Caco-2 (cell line): ENCODE measurements around the gene RIC3. TPM values are rescaled to one million over a fixed set of nuclear protein-coding genes. Genes with fewer than 3 reads are reported as not detected.

Source experiments
- BruUV-seq: library from RNA; stranded (reverse); fragments of 400-500 nt; replicated peaks from 2 replicates; lab custom pipeline; 2021; lab: Mats Ljungman, UMichigan
- CTCF ChIA-PET: fragments of 300-600 bp; sonication (Branson Sonifier 250); formaldehyde crosslinking; loops from one replicate; lab custom pipeline; 2022; ENCODE audit warnings: antibody characterized with exemption; lab: Charles Lee
- POLR2A ChIA-PET: fragments of 300-600 bp; sonication (Branson Sonifier 250); formaldehyde crosslinking; loops from one replicate; lab custom pipeline; 2022; ENCODE audit warnings: antibody characterized with exemption; lab: Charles Lee
- DNase-seq, 2 experiments: peaks; one replicate each; pipeline versions ENCODE4 v3.0.0 to v3.0.0-alpha.2; 2020 to 2022
- H3K27me3 ChIP-seq: replicated peaks from 2 replicates; pipeline ENCODE4 v1.6.0; 2011; ENCODE audit warnings: low read length; ENCODE audit not compliant: control insufficient read depth, insufficient read depth
- H3K36me3 ChIP-seq: 2 replicates; pipeline ENCODE4 v1.5.1; 2011; ENCODE audit warnings: low read length; ENCODE audit not compliant: control insufficient read depth, insufficient read depth
- H3K4me1 ChIP-seq: fragments of 250-450 bp; sonication (Bioruptor Pico); 2 replicates; pipeline ENCODE4 v1.5.1; 2020; ENCODE audit warnings: mild to moderate bottlenecking
- H3K4me3 ChIP-seq: 2 replicates; pipeline ENCODE4 v1.5.1; 2011; ENCODE audit warnings: low read depth, mild to moderate bottlenecking, control low read depth, low read length
- H3K9me3 ChIP-seq: fragments of 250-450 bp; sonication (Bioruptor Pico); 2 replicates; pipeline ENCODE4 v1.5.1; 2020; ENCODE audit warnings: mild to moderate bottlenecking, moderate library complexity
- H3K27ac Mint-ChIP-seq: one replicate; pipeline ENCODE4 v1.8.0; 2022; ENCODE audit warnings: mixed read lengths; ENCODE audit not compliant: unreplicated experiment
- H3K27me3 Mint-ChIP-seq: one replicate; pipeline ENCODE4 v1.8.0; 2022; ENCODE audit warnings: mixed read lengths; ENCODE audit not compliant: insufficient read depth, unreplicated experiment
- H3K36me3 Mint-ChIP-seq: one replicate; pipeline ENCODE4 v1.8.0; 2022; ENCODE audit warnings: mild to moderate bottlenecking, mixed read lengths; ENCODE audit not compliant: insufficient read depth, unreplicated experiment
- H3K4me1 Mint-ChIP-seq: one replicate; pipeline ENCODE4 v1.8.0; 2022; ENCODE audit warnings: low read depth, mixed read lengths; ENCODE audit not compliant: unreplicated experiment
- H3K4me3 Mint-ChIP-seq: one replicate; pipeline ENCODE4 v1.8.0; 2022; ENCODE audit warnings: mild to moderate bottlenecking, moderate library complexity, mixed read lengths; ENCODE audit not compliant: unreplicated experiment
- H3K9me3 Mint-ChIP-seq: one replicate; pipeline ENCODE4 v1.8.0; 2022; ENCODE audit warnings: mixed read lengths; ENCODE audit not compliant: unreplicated experiment
- intact Hi-C: fragments of 100-400 bp; cut with micrococcal nuclease; formaldehyde crosslinking; loops from one replicate; pipeline ENCODE4 v1.10.0; 2022; ENCODE audit not compliant: unreplicated experiment
- total RNA-seq: library from RNA; stranded (reverse); gene quantifications from 2 replicates; pipeline ENCODE4 v1.2.3, GENCODE V29; 2022
- TF ChIP-seq, protein P1 (sequence below), 2 experiments: fragments of 200-600 bp in 1 of 2; IDR thresholded peaks; 1 replicate in 1 of 2; 2 replicates in 1 of 2; pipeline versions ENCODE4 v1.5.1 to v1.8.0; 2011 to 2022; ENCODE audit warnings: antibody characterized with exemption in 1 of 2, control low read depth in 1 of 2, inconsistent platforms in 1 of 2, low read depth in 1 of 2, low read length in 1 of 2, mild to moderate bottlenecking in 1 of 2, moderate library complexity in 1 of 2; ENCODE audit not compliant: insufficient read depth in 1 of 2, severe bottlenecking in 1 of 2, unreplicated experiment in 1 of 2

The RIC3 gene
- total RNA-seq, 1 experiment from 2014 or later: not detected

DNA sequence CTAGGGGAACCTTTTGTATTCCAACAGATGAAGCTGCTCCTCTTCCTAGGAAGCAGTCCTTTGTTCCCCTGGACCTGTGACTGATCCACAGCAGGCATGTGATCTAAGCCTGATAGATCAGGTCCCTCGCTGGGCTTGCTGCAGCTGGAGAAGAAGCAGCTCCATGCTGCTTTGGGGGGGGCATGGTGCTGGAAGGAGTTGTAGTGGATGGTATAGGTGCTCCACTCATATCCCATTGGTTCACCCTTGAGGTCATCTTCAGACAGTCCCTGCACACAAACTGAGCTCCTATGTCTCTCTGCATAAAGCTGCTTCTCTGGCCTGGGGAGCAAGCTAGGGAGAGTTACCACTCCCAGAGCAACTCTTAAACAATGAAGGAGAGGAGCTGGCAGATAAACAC, 9.5 kb upstream of the RIC3 start:
- Mint-ChIP-seq H3K27ac (no peak overlapping the region), H3K4me1 (no peaks in the 10 kb centered on the region), H3K36me3 (no peaks in the 10 kb centered on the region), H3K4me3 (no peak overlapping the region), H3K9me3 (no peaks in the 10 kb centered on the region), H3K27me3 (peaks cover 22% of the 10 kb centered on the region)
- DNase-seq: no peak
- TF ChIP-seq, protein P1, sequence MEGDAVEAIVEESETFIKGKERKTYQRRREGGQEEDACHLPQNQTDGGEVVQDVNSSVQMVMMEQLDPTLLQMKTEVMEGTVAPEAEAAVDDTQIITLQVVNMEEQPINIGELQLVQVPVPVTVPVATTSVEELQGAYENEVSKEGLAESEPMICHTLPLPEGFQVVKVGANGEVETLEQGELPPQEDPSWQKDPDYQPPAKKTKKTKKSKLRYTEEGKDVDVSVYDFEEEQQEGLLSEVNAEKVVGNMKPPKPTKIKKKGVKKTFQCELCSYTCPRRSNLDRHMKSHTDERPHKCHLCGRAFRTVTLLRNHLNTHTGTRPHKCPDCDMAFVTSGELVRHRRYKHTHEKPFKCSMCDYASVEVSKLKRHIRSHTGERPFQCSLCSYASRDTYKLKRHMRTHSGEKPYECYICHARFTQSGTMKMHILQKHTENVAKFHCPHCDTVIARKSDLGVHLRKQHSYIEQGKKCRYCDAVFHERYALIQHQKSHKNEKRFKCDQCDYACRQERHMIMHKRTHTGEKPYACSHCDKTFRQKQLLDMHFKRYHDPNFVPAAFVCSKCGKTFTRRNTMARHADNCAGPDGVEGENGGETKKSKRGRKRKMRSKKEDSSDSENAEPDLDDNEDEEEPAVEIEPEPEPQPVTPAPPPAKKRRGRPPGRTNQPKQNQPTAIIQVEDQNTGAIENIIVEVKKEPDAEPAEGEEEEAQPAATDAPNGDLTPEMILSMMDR (IDR thresholded peaks at IDR 0.05; ENCODE audit: insufficient read depth in 1 of 2, low read depth in 1 of 2, low read length in 1 of 2, severe bottlenecking in 1 of 2, unreplicated experiment in 1 of 2): no peak
- ChIA-PET CTCF (no interaction called here), POLR2A (no interaction called here)
- BruUV-seq: no TSS peak
- intact Hi-C loops: no loop called here
- Histone ChIP-seq H3K9me3 (no peaks in the 10 kb centered on the region), H3K4me1 (no peaks in the 10 kb centered on the region), H3K4me3 (no peak overlapping the region), H3K36me3 (no peaks in the 10 kb centered on the region), H3K27me3 (no peaks in the 10 kb centered on the region)

DNA sequence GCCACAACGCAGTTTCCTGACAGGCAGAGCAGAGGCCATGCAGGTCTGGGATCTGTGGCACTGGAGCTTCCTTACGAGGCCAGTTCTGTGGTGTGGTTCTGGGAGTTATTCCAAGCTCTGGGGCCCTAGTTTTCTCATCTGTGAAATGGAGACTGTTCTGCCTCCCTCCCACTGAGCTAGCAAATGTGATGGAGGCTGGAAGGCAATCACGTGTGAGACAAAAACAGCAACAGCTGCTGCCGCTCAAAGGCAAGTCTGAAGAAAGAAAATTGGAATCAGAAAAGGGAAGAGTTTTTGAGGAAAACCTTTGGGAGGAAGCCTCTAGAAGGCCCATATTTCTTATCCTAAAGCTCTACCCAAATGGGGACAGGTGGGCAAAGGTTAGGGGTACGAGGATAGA, 8.3 kb upstream of the RIC3 start:
- TF ChIP-seq, protein P1 (IDR thresholded peaks at IDR 0.05; ENCODE audit: insufficient read depth in 1 of 2, low read depth in 1 of 2, low read length in 1 of 2, severe bottlenecking in 1 of 2, unreplicated experiment in 1 of 2): no peak
- H3K27me3 ChIP-seq: no peaks in the 10 kb centered on the region
- H3K4me1 ChIP-seq: no peaks in the 10 kb centered on the region
- H3K27me3 Mint-ChIP-seq: peaks cover 22% of the 10 kb centered on the region
- BruUV-seq: no TSS peak
- ChIA-PET CTCF (no interaction called here), POLR2A (no interaction called here)
- no peaks in the 10 kb centered on the region for H3K36me3 Mint-ChIP-seq
- H3K36me3 ChIP-seq: no peaks in the 10 kb centered on the region
- no peaks in the 10 kb centered on the region for H3K9me3 ChIP-seq
- no peak for DNase-seq
- intact Hi-C loops: no loop called here
- H3K27ac Mint-ChIP-seq: no peak overlapping the region
- no peaks in the 10 kb centered on the region for H3K9me3 Mint-ChIP-seq
- no peaks in the 10 kb centered on the region for H3K4me1 Mint-ChIP-seq
- no peak overlapping the region for H3K4me3 ChIP-seq
- no peak overlapping the region for H3K4me3 Mint-ChIP-seq

DNA sequence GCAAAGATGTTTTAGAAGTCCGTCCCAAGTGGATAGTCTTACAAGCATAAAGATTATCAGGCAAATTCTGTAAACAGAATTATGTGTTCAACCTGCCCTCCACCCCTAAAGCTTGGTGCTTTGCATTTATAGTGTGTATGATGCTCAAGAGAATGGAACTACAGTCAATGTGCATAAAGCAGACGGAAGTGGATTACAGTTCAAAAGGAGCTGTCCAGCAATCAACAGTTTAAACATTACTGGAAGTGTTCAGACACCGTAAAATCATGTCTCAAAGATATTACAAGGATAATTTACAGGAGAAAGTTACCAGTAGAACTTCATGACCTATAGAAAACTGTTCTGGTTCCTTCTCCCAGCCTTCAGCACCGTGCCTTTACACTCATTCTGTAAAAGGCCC, 1.0 kb downstream of the RIC3 start:
- Histone ChIP-seq H3K9me3 (no peaks in the 10 kb centered on the region), H3K4me3 (no peak overlapping the region), H3K27me3 (no peaks in the 10 kb centered on the region), H3K4me1 (no peaks in the 10 kb centered on the region), H3K36me3 (no peaks in the 10 kb centered on the region)
- intact Hi-C loops: no loop called here
- ChIA-PET POLR2A (no interaction called here), CTCF (no interaction called here)
- BruUV-seq: no TSS peak
- no peaks in the 10 kb centered on the region for H3K9me3 Mint-ChIP-seq
- H3K4me1 Mint-ChIP-seq: no peaks in the 10 kb centered on the region
- DNase-seq: no peak
- TF ChIP-seq, protein P1 (IDR thresholded peaks at IDR 0.05; ENCODE audit: insufficient read depth in 1 of 2, low read depth in 1 of 2, low read length in 1 of 2, severe bottlenecking in 1 of 2, unreplicated experiment in 1 of 2): no peak
- no peak overlapping the region for H3K4me3 Mint-ChIP-seq
- peaks cover 10% of the 10 kb centered on the region for H3K27me3 Mint-ChIP-seq
- H3K36me3 Mint-ChIP-seq: no peaks in the 10 kb centered on the region
- no peak overlapping the region for H3K27ac Mint-ChIP-seq
